ENCODE measurements around the gene XPNPEP2.

- TF ChIP-seq CTCF (IDR thresholded peaks at IDR 0.05; ENCODE audit: low read depth, low read length, poor library complexity, severe bottlenecking), result no peak
- no peak for TF ChIP-seq EZH2phosphoT487 (IDR thresholded peaks at IDR 0.05; ENCODE audit: borderline replicate concordance, low read length)
These were observed 79.3 kb downstream of the XPNPEP2 start for GRCh38 chrX:129818123-129818522.
